Colonic mucosa (tissue), 4 donors: ENCODE results near the gene HRH2. TPM values are rescaled to one million over a fixed set of nuclear protein-coding genes. Genes with fewer than 3 reads are reported as not detected.

Experiments used
- DNase-seq: peaks from one replicate; pipeline ENCODE4 v3.0.0-alpha.2; 2020
- H3K27ac ChIP-seq: fragments of 200-600 bp; one replicate; pipeline ENCODE4 v1.8.0; 2021
- H3K27me3 ChIP-seq: fragments of 200-600 bp; one replicate; pipeline ENCODE4 v1.8.0; 2021
- H3K36me3 ChIP-seq: fragments of 200-600 bp; one replicate; pipeline ENCODE4 v1.8.0; 2021
- H3K4me1 ChIP-seq: fragments of 200-600 bp; one replicate; pipeline ENCODE4 v1.8.0; 2021; ENCODE audit warnings: mild to moderate bottlenecking
- H3K4me3 ChIP-seq: fragments of 200-600 bp; one replicate; pipeline ENCODE4 v1.8.0; 2021
- H3K9ac ChIP-seq, 2 donors: one replicate each; pipeline ENCODE4 v1.7.0; 2013; ENCODE audit warnings: control low read depth in 2 of 2, low read depth in 2 of 2, low read length in 2 of 2
- H3K9me3 ChIP-seq: fragments of 200-600 bp; one replicate; pipeline ENCODE4 v1.8.0; 2021
- CTCF ChIP-seq: fragments of 200-600 bp; IDR thresholded peaks from one replicate; pipeline ENCODE4 v1.8.0; 2022; ENCODE audit warnings: antibody characterized with exemption, mild to moderate bottlenecking
- intact Hi-C: fragments of 100-400 bp; cut with DNase I; formaldehyde crosslinking; loops from one replicate; pipeline ENCODE4 v1.14.1; 2022
- total RNA-seq, 2 donors: library from RNA; stranded (reverse); fragmentation: NEBNext Ultra II Directional in 1 of 2; extraction: Animal tissue kit (Norgen Biotek cat#: 25700) in 1 of 2; gene quantifications; one replicate each; pipeline ENCODE4 v1.2.1, GENCODE V29; 2021
- donor health status: healthy.
- donor health status: DM: no; HTN: no; CAD: no.
- donor health status: DM: no; HTN: no; CAD: no.

Gene HRH2
- total RNA-seq, 2 donors from 2014 or later = 0.30 to 0.82 TPM

GRCh38 chr5:175710326-175710725 lies 52.5 kb downstream of the HRH2 start:
- Histone ChIP-seq H3K4me3 (no peak overlapping the region), H3K9me3 (no peaks in the 10 kb centered on the region), H3K27me3 (no peaks in the 10 kb centered on the region), H3K27ac (no peak overlapping the region), H3K36me3 (no peaks in the 10 kb centered on the region), H3K4me1 (no peaks in the 10 kb centered on the region), H3K9ac (no peak overlapping the region)
- no peak for TF ChIP-seq CTCF
- no peak for DNase-seq
- intact Hi-C loops = no loop called here

- Histone ChIP-seq H3K9me3 (no peaks in the 10 kb centered on the region), H3K9ac (no peak overlapping the region), H3K4me3 (no peak overlapping the region), H3K27me3 (no peaks in the 10 kb centered on the region), H3K27ac (no peak overlapping the region), H3K36me3 (no peaks in the 10 kb centered on the region), H3K4me1 (no peaks in the 10 kb centered on the region)
- no peak for DNase-seq
- TF ChIP-seq CTCF = no peak
- intact Hi-C loops = no loop called here
Measured at GRCh38 chr5:175711031-175711430, 53.2 kb downstream of the HRH2 start.

- H3K4me3 ChIP-seq = no peak overlapping the region
- DNase-seq = no peak
- H3K27ac ChIP-seq = no peak overlapping the region
- H3K9me3 ChIP-seq = no peaks in the 10 kb centered on the region
- TF ChIP-seq CTCF = no peak
- H3K36me3 ChIP-seq = no peaks in the 10 kb centered on the region
- intact Hi-C loops = no loop called here
- H3K9ac ChIP-seq = no peak overlapping the region
- no peaks in the 10 kb centered on the region for H3K4me1 ChIP-seq
- no peaks in the 10 kb centered on the region for H3K27me3 ChIP-seq
Measured at GRCh38 chr5:175711472-175712312, 53.8 kb downstream of the HRH2 start.

GRCh38 chr5:175712313-175712680 lies 54.4 kb downstream of the HRH2 start:
- intact Hi-C loops = no loop called here
- Histone ChIP-seq H3K9me3 (no peaks in the 10 kb centered on the region), H3K4me3 (no peak overlapping the region), H3K4me1 (no peaks in the 10 kb centered on the region), H3K9ac (no peak overlapping the region), H3K27me3 (no peaks in the 10 kb centered on the region), H3K36me3 (no peaks in the 10 kb centered on the region), H3K27ac (no peak overlapping the region)
- no peak for DNase-seq
- TF ChIP-seq CTCF = no peak

GRCh38 chr5:175712681-175713085 lies 54.8 kb downstream of the HRH2 start:
- H3K4me1 ChIP-seq = no peaks in the 10 kb centered on the region
- H3K36me3 ChIP-seq = no peaks in the 10 kb centered on the region
- no peak overlapping the region for H3K4me3 ChIP-seq
- no peak for TF ChIP-seq CTCF
- intact Hi-C loops = no loop called here
- no peak overlapping the region for H3K9ac ChIP-seq
- no peaks in the 10 kb centered on the region for H3K27me3 ChIP-seq
- no peak overlapping the region for H3K27ac ChIP-seq
- no peaks in the 10 kb centered on the region for H3K9me3 ChIP-seq
- no peak for DNase-seq
